Osteoblast (primary cell): ENCODE data around the gene ACTL6B. TPM values are rescaled to one million over a fixed set of nuclear protein-coding genes. Genes with fewer than 3 reads are reported as not detected.

Experiments used
- DNase-seq: peaks from one replicate; pipeline ENCODE4 v3.0.0; 2011; ENCODE audit warnings: low spot score, mixed read lengths; ENCODE audit not compliant: insufficient read length; ENCODE audit errors: missing footprints
- H2AFZ ChIP-seq: 2 replicates; pipeline ENCODE4 v1.6.0; 2011; ENCODE audit warnings: mild to moderate bottlenecking, low read length
- H3K27ac ChIP-seq: 2 replicates; pipeline ENCODE4 v1.5.1; 2011; ENCODE audit warnings: mild to moderate bottlenecking, low read depth, low read length, moderate library complexity
- H3K27me3 ChIP-seq: 2 replicates; pipeline ENCODE4 v1.6.0; 2012; ENCODE audit warnings: mild to moderate bottlenecking, control low read depth, inconsistent platforms, low read length, moderate library complexity; ENCODE audit not compliant: insufficient read depth
- H3K36me3 ChIP-seq: 2 replicates; pipeline ENCODE4 v1.5.1; 2011; ENCODE audit warnings: mild to moderate bottlenecking, low read length, control low read depth, moderate library complexity; ENCODE audit not compliant: insufficient read depth
- H3K4me1 ChIP-seq: 2 replicates; pipeline ENCODE4 v1.5.1; 2011; ENCODE audit warnings: mild to moderate bottlenecking, low read length, control low read depth, moderate library complexity; ENCODE audit not compliant: insufficient read depth
- H3K4me2 ChIP-seq: 2 replicates; pipeline ENCODE4 v1.6.0; 2011; ENCODE audit warnings: mild to moderate bottlenecking, low read length; ENCODE audit not compliant: insufficient read depth
- H3K4me3 ChIP-seq: fragments of 200-600 bp; sonication (generic); 3 replicates; pipeline ENCODE4 v1.5.1; 2012; ENCODE audit warnings: mild to moderate bottlenecking, low read length, inconsistent platforms; ENCODE audit not compliant: insufficient read depth
- H3K79me2 ChIP-seq: 2 replicates; pipeline ENCODE4 v1.6.0; 2012; ENCODE audit warnings: mild to moderate bottlenecking, low read length, control low read depth, inconsistent platforms; ENCODE audit not compliant: insufficient read depth
- H3K9me3 ChIP-seq: 2 replicates; pipeline ENCODE4 v1.5.1; 2011; ENCODE audit warnings: low read depth, low read length, control low read depth
- H4K20me1 ChIP-seq: 2 replicates; pipeline ENCODE4 v1.6.0; 2012; ENCODE audit warnings: mild to moderate bottlenecking, low read length, control low read depth; ENCODE audit not compliant: insufficient read depth
- CTCF ChIP-seq: IDR thresholded peaks from 2 replicates; pipeline ENCODE4 v1.5.1; 2011; ENCODE audit warnings: mild to moderate bottlenecking, low read depth, low read length, moderate library complexity; ENCODE audit errors: extremely low read depth
- total RNA-seq: library from RNA; depleted of rRNA; stranded (reverse); fragments of >200 nt; gene quantifications from 2 replicates; pipeline ENCODE4 v1.2.3, GENCODE V29; 2012

The ACTL6B gene
- total RNA-seq, 1 donor, result not detected

- Histone ChIP-seq H2AFZ (peak overlapping the region; percentile 65), H3K27me3 (no peaks in the 10 kb centered on the region), H3K27ac (no peak overlapping the region), H3K79me2 (no peaks in the 10 kb centered on the region), H3K36me3 (no peaks in the 10 kb centered on the region), H4K20me1 (no peaks in the 10 kb centered on the region), H3K4me2 (peak overlapping the region; percentile 74), H3K4me3 (peak overlapping the region; percentile 53), H3K4me1 (no peaks in the 10 kb centered on the region), H3K9me3 (no peaks in the 10 kb centered on the region)
- peak; percentile 63 for DNase-seq
- no peak for TF ChIP-seq CTCF
Observed at GRCh38 chr7:100626055-100626454, 30.2 kb downstream of the ACTL6B start.

- Histone ChIP-seq H3K4me2 (no peak overlapping the region), H3K4me3 (no peak overlapping the region), H4K20me1 (no peaks in the 10 kb centered on the region), H3K9me3 (no peaks in the 10 kb centered on the region), H3K4me1 (no peaks in the 10 kb centered on the region), H3K79me2 (no peaks in the 10 kb centered on the region), H3K27ac (no peak overlapping the region), H3K36me3 (no peaks in the 10 kb centered on the region), H2AFZ (no peak overlapping the region), H3K27me3 (no peaks in the 10 kb centered on the region)
- peak; percentile 26 for DNase-seq
- TF ChIP-seq CTCF, result no peak
Observed at GRCh38 chr7:100623951-100624824, 32.1 kb downstream of the ACTL6B start.

GRCh38 chr7:100621554-100621953 lies 34.7 kb downstream of the ACTL6B start:
- Histone ChIP-seq H3K27ac (no peak overlapping the region), H3K4me2 (no peak overlapping the region), H3K36me3 (no peaks in the 10 kb centered on the region), H3K27me3 (no peaks in the 10 kb centered on the region), H3K4me1 (no peaks in the 10 kb centered on the region), H3K79me2 (no peaks in the 10 kb centered on the region), H2AFZ (no peak overlapping the region), H3K9me3 (no peaks in the 10 kb centered on the region), H4K20me1 (no peaks in the 10 kb centered on the region), H3K4me3 (no peak overlapping the region)
- no peak for TF ChIP-seq CTCF
- peak; percentile 19 for DNase-seq

GRCh38 chr7:100620804-100621203 lies 35.4 kb downstream of the ACTL6B start:
- Histone ChIP-seq H3K27me3 (no peaks in the 10 kb centered on the region), H2AFZ (no peak overlapping the region), H3K36me3 (no peaks in the 10 kb centered on the region), H3K4me2 (no peak overlapping the region), H3K4me1 (no peaks in the 10 kb centered on the region), H3K4me3 (no peak overlapping the region), H3K79me2 (no peaks in the 10 kb centered on the region), H3K9me3 (no peaks in the 10 kb centered on the region), H4K20me1 (no peaks in the 10 kb centered on the region), H3K27ac (no peak overlapping the region)
- TF ChIP-seq CTCF, result no peak
- peak; percentile 43 for DNase-seq
